Left renal cortex interstitium (tissue), 4 donors: ENCODE data around the gene CEP104. TPM values are rescaled to one million over a fixed set of nuclear protein-coding genes. Genes with fewer than 3 reads are reported as not detected.

Experiments
- DNase-seq, 4 donors: peaks; one replicate each; pipeline ENCODE4 v3.0.0-alpha.2; 2013; ENCODE audit warnings: low read depth in 4 of 4, low spot score in 2 of 4, missing footprints in 1 of 4
- polyA plus RNA-seq, 4 donors: library from polyadenylated mRNA; unstranded; fragments of 120-200 nt; gene quantifications; one replicate each; pipeline ENCODE4 v1.2.1, GENCODE V29; 2013; ENCODE audit not compliant: insufficient read length in 4 of 4

CEP104 gene
- polyA plus RNA-seq, 4 donors, result 30.5 to 41.6 (median 37.1) TPM

- DNase-seq, result no peak
These were observed 37.7 kb upstream of the CEP104 start for GRCh38 chr1:3894626-3895278.

GRCh38 chr1:3893190-3893589, 36.2 kb upstream of the CEP104 start:
- no peak for DNase-seq

- DNase-seq, result no peak
These were observed 35.7 kb upstream of the CEP104 start for GRCh38 chr1:3892748-3893147.

- no peak for DNase-seq
These were observed 34.4 kb upstream of the CEP104 start for GRCh38 chr1:3891329-3891865.

- no peak for DNase-seq
These were observed 33.6 kb upstream of the CEP104 start for GRCh38 chr1:3890389-3891328.

GRCh38 chr1:3889936-3890335, 32.9 kb upstream of the CEP104 start:
- DNase-seq, result no peak

GRCh38 chr1:3888301-3888700, 31.3 kb upstream of the CEP104 start:
- no peak for DNase-seq

GRCh38 chr1:3886691-3887090, 29.7 kb upstream of the CEP104 start:
- no peak for DNase-seq

- DNase-seq, result no peak
These were observed 29.2 kb upstream of the CEP104 start for GRCh38 chr1:3886106-3886670.

GRCh38 chr1:3885611-3886010, 28.6 kb upstream of the CEP104 start:
- no peak for DNase-seq

- no peak for DNase-seq
These were observed 28.0 kb upstream of the CEP104 start for GRCh38 chr1:3884966-3885365.

- no peak for DNase-seq
These were observed 26.3 kb upstream of the CEP104 start for GRCh38 chr1:3883194-3883925.

GRCh38 chr1:3881193-3881480, 24.1 kb upstream of the CEP104 start:
- DNase-seq, result no peak

- DNase-seq, result no peak
These were observed 23.6 kb upstream of the CEP104 start for GRCh38 chr1:3880429-3881192.

- DNase-seq, result no peak
These were observed 22.9 kb upstream of the CEP104 start for GRCh38 chr1:3879787-3880428.

GRCh38 chr1:3879099-3879498, 22.1 kb upstream of the CEP104 start:
- DNase-seq, result no peak

- no peak for DNase-seq
These were observed 19.7 kb upstream of the CEP104 start for GRCh38 chr1:3876716-3877115.

GRCh38 chr1:3874736-3875135, 17.7 kb upstream of the CEP104 start:
- DNase-seq, result no peak

- DNase-seq, result no peak
These were observed 15.5 kb upstream of the CEP104 start for GRCh38 chr1:3872546-3872945.

GRCh38 chr1:3871451-3871805, 14.4 kb upstream of the CEP104 start:
- no peak for DNase-seq
